AG04450 (cell line): Measurements from ENCODE around the gene BCAN. TPM values are rescaled to one million over a fixed set of nuclear protein-coding genes. Genes with fewer than 3 reads are reported as not detected.

Experiments
- CTCF ChIA-PET: fragments of 300-600, 350-600 bp; formaldehyde crosslinking; extraction: SDS; loops from one replicate; lab custom pipeline; 2022; ENCODE audit warnings: antibody characterized with exemption, inconsistent platforms; lab: Charles Lee
- POLR2A ChIA-PET: fragments of 350-600 bp; formaldehyde crosslinking; extraction: SDS; loops from one replicate; lab custom pipeline; 2021; ENCODE audit warnings: antibody characterized with exemption, inconsistent platforms; lab: Yijun Ruan, JAX
- DNase-seq: peaks from one replicate; pipeline ENCODE4 v3.0.0-alpha.2; 2011; ENCODE audit warnings: low read depth, low spot score
- H3K27ac ChIP-seq: one replicate; pipeline ENCODE4 v1.5.1; 2012; ENCODE audit warnings: low read depth, low read length, control low read depth
- H3K27me3 ChIP-seq: one replicate; pipeline ENCODE4 v1.6.0; 2012; ENCODE audit warnings: low read length; ENCODE audit not compliant: control insufficient read depth, insufficient read depth
- H3K4me3 ChIP-seq: 2 replicates; pipeline ENCODE4 v1.5.1; 2011; ENCODE audit warnings: mild to moderate bottlenecking, low read depth, low read length, control low read depth
- H3K9me3 ChIP-seq: 2 replicates; pipeline ENCODE4 v1.5.1; 2012; ENCODE audit warnings: low read length; ENCODE audit not compliant: control insufficient read depth, insufficient read depth
- CTCF ChIP-seq: IDR thresholded peaks from 2 replicates; pipeline ENCODE4 v1.5.1; 2011; ENCODE audit warnings: low read depth, low read length, control low read depth, inconsistent platforms
- polyA plus RNA-seq: library from polyadenylated mRNA; depleted of rRNA; stranded (reverse); fragments of >200 nt; gene quantifications from 2 replicates; pipeline ENCODE4 v1.2.3, GENCODE V29; 2011

Gene BCAN
- polyA plus RNA-seq, 1 experiment = not detected

GRCh38 chr1:156655904-156656516 lies 14.1 kb downstream of the BCAN start:
- Histone ChIP-seq H3K27ac (no peak overlapping the region), H3K4me3 (no peak overlapping the region), H3K9me3 (no peaks in the 10 kb centered on the region; the same call in 1 of the 2 replicates), H3K27me3 (peaks cover 48% of the 10 kb centered on the region)
- CTCF ChIA-PET = interaction anchor here (0.8 to 7.5 kb wide), 6 partner anchors 22 to 72 kb away, joined by 4 to 204 read pairs (median 70); partner anchors contain the start of genes ISG20L2, METTL25B and NES
- TF ChIP-seq CTCF = no peak
- no peak for DNase-seq
- POLR2A ChIA-PET = no interaction called here

- no peak for DNase-seq
- Histone ChIP-seq H3K9me3 (no peaks in the 10 kb centered on the region; the same call in 1 of the 2 replicates), H3K4me3 (peak overlapping the region; percentile 34), H3K27ac (no peak overlapping the region), H3K27me3 (peaks cover 39% of the 10 kb centered on the region)
- peak; percentile 96 for TF ChIP-seq CTCF
- ChIA-PET POLR2A (no interaction called here), CTCF (interaction anchor here (0.6 to 7.5 kb wide), 20 partner anchors 8 to 272 kb away, joined by 3 to 204 read pairs (median 8); partner anchors contain the start of genes CRABP2, HAPLN2, ISG20L2 and METTL25B)
Measured at GRCh38 chr1:156656806-156657740, 15.2 kb downstream of the BCAN start.

- Histone ChIP-seq H3K27ac (no peak overlapping the region), H3K9me3 (no peaks in the 10 kb centered on the region; the same call in 1 of the 2 replicates), H3K27me3 (peaks cover 39% of the 10 kb centered on the region), H3K4me3 (no peak overlapping the region)
- ChIA-PET POLR2A (no interaction called here), CTCF (interaction anchor here (0.6 to 7.5 kb wide), 21 partner anchors 9 to 272 kb away, joined by 3 to 204 read pairs (median 7); partner anchors contain the start of genes CRABP2, HAPLN2, ISG20L2 and METTL25B)
- no peak for DNase-seq
- TF ChIP-seq CTCF = no peak
Measured at GRCh38 chr1:156657741-156658319, 15.9 kb downstream of the BCAN start.

GRCh38 chr1:156658496-156658895 lies 16.6 kb downstream of the BCAN start:
- Histone ChIP-seq H3K27me3 (peaks cover 37% of the 10 kb centered on the region), H3K27ac (no peak overlapping the region), H3K9me3 (no peaks in the 10 kb centered on the region; the same call in 1 of the 2 replicates), H3K4me3 (no peak overlapping the region)
- ChIA-PET CTCF (interaction anchor here (0.8 to 7.5 kb wide), 14 partner anchors 9 to 273 kb away, joined by 3 to 204 read pairs (median 9); partner anchors contain the start of genes CRABP2, HAPLN2, ISG20L2 and METTL25B), POLR2A (no interaction called here)
- TF ChIP-seq CTCF = no peak
- DNase-seq = no peak
